Stimulated activated naive CD8-positive, alpha-beta T cell treated with anti-CD3 and anti-CD28 coated beads, Interleukin-15, Interleukin-2, amounts not matched to agents 100 U/mL and 50 U/mL, for 24 hours (primary cell): ENCODE data around the gene KLHL13.
"Not testable (repeated sequence)": the region's sequence is repeated elsewhere in the genome, so short reads cannot be mapped to it uniquely, and the experiment has no call there.

Experiments
- ATAC-seq: fragments of 150-1000 bp; cut with Tn5 transposase; one replicate; pipeline ENCODE4 v1.10.0; 2021
- DNase-seq: peaks from one replicate; pipeline ENCODE4 v3.0.0; 2021

KLHL13 gene

DNA sequence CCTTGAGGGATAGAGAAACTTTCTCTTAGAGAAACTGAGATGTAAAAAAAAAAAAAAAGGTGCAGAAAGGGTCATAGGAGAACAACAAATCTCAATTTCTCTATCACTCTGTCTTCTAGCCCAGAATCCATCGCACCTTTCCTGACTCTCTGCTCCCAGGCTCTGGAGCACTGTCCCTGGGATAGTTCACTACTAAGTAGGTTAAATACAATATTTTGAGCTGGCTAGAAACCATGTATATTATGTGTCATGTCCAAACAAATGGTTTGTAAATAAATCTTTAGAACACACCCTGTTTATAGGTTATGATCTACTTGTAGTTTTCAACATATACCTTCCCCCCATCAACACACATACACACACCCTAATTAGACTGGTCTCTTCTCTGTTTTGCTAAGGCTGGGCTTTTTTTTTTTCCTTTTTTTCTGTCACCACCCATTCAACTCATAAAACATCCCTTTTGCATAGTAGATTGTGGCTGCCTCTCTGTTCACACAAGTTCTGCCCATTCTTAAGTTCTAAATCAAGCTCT lies 124.4 kb downstream of the KLHL13 start:
- ATAC-seq (no peak), DNase-seq (no peak)

DNA sequence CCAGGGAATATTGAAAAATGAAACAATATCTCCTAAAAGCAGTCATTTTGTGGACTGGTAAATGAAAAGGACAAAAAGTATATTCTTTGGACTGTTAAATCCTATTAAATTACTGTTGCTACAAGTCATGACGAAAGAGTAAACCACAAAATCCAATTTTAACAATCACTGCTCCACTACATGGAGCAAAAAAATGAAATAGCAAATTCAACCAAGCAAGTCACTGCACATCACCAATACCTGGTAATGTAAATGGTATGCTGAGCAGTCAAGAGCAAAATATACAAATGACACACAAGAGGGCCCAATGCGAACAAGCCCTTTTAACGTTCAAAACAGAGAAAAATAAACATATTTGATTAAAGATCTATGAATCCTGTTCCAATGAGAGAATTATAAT lies 126.2 kb downstream of the KLHL13 start:
- ATAC-seq (no peak), DNase-seq (no peak)

- DNase-seq (no peak), ATAC-seq (no peak)
Measured at GRCh38 chrX:117989512-117989911, 127.1 kb downstream of the KLHL13 start.

DNA sequence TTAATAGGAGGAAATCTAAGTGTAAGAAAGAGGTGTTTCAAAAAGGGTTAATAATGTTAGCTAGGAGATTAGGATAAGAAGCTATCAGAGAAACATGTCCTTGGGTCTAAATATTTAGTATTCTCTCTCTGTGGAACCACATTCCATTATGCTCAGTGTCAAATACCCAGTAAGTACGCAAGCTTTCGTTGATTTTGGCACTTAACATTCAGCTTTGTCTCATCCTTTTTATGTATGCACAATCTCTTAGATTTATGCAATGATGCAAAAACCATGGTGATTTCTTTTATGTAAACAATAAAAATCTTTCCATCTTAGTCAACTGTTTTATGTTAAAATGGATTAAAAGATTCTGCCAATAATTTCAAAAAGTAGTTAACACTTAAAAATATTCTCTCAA lies 129.2 kb downstream of the KLHL13 start:
- DNase-seq (no peak), ATAC-seq (no peak)

DNA sequence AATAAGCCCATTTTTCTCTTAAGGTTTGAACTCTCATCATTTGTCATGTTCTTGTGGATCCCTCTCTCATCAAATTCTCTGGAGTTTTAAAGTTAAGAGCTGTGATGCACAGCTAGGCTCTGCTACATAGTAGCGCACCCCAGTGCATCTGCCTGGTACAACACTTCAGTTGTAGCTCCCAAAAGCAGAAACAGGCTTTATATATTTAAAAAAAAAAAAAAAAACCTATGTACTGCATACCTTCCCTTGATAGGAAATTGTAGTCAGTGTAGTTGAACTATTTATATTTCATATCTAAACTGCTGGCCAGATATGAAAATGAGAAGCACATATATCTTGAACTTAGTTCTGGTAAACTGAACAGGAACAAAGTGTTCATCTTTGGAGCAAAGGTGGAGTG lies 131.4 kb downstream of the KLHL13 start:
- ATAC-seq (no peak), DNase-seq (no peak)

DNA sequence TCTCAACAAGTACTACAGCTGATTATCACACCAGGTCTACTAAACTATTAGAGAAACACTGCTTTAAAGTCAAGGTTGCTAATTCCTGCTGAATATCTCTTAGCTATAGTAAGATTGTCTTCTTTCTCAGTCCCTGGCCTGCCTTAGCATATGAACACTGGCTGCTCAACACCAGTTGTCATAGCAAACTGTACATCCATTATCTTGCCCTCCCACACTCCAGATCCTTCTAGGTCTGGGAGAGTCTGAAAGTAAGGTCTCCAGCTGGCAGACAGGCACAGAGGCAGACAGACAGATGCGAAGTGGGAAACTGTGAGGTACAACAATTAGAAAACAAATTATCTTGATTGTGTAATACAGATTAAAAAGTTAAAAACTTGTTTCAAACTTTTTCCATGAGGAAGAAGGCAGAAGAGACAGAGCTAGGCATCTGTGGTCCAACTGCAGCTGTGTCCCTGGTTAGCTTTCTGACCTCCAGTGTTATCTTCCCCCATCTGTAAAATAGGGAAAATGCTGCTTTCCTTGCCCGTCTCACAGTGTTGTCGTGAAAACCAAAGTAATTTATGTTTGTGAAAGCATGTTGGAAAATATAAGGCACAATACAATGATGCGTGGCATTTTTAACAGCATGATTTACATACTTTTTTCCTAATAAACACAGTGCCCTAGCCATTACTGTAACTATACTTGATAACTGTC lies 133.8 kb downstream of the KLHL13 start:
- ATAC-seq (no peak), DNase-seq (no peak)

DNA sequence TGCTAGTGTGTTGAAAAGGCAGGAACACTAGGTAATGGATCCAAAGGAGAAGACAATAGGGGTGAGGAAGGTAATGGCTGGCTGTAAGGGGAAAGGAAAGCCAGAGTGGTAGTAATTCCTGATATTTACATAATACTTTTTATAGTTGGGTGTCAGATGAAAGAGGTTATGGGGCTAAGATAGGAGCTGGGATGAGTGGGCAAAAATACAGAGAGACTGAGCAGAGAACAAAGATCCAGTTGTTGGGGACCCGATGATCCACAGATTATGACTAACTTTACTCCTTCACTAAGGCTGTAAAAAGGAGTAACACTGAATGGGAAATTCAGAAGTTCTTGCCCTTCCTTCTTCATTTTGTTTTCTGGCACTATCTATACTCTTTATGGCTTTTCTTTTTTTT lies 138.2 kb downstream of the KLHL13 start:
- DNase-seq (no peak), ATAC-seq (no peak)

DNA sequence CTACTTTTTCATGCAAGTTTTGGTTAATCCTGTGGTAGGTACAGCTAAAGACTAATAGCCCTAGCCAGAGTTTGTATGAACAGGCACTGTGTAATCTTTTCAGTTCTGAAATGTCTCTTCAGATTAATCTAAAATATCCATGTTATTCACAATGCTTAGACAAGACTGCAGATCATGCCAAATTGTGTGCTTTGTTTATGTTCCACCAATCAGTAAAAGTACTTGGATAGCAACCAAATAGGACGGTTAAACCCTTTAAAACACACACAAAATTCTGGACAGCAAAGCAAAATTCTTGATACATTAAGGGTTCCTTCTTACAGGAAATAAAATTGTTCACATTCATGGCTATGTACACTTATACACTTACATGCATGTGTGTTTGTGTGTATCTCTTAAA lies 139.1 kb downstream of the KLHL13 start:
- ATAC-seq (no peak), DNase-seq (no peak)

DNA sequence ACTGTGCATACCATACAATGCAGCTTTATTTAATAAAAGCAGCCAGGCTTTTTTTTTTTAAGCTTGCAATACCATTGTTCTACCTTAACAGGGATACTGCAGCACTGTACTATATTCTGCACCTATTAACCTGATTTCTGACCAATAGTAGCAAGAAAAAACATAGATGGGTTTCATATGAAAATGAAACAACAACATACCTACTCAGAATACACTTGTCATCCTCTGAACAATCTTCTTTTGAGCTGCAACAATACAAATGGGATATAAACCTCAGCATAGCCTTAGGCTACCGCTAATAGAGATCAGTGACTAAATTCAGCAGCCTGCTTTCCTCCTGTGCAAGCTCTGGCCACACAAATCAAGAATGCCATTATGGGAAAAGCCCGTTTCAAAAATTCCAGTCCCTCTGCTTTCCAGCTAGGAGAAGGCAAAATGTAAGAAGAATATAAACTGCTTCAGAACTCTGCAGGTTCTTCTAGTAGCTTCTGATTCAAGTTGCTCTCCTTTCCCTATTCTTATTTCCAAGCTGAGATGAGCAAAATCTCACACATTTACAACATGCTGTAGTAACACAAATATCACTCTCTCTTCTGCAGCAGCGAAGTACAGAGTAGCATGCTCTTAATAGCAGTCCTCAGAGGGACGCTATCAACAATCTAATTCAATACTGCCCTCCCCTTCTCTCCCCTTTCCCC lies 143.4 kb downstream of the KLHL13 start:
- ATAC-seq (no peak), DNase-seq (no peak)

GRCh38 chrX:117972711-117973109 lies 143.9 kb downstream of the KLHL13 start:
- ATAC-seq (no peak), DNase-seq (no peak)

GRCh38 chrX:117969782-117970181 lies 146.8 kb downstream of the KLHL13 start:
- DNase-seq (no peak), ATAC-seq (no peak)

DNA sequence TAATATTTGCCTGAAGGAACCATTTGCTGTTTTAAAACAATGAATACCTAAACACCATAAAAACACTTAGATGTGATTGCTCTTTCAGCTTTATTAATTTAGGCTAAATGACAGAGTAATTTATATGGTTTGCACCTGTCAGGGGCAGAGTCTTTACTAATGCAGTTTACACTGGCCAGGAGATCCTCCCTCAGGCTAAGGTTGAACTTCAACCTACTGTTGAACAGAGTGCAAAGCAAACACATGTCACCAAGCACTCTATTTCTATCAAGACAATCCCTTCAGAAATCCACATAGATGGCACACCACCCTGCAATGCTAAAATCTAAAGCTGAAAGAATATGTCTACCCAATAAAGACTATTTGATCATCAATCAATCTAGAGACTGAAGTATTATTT lies 147.3 kb downstream of the KLHL13 start:
- ATAC-seq = no peak
- DNase-seq = no peak

DNA sequence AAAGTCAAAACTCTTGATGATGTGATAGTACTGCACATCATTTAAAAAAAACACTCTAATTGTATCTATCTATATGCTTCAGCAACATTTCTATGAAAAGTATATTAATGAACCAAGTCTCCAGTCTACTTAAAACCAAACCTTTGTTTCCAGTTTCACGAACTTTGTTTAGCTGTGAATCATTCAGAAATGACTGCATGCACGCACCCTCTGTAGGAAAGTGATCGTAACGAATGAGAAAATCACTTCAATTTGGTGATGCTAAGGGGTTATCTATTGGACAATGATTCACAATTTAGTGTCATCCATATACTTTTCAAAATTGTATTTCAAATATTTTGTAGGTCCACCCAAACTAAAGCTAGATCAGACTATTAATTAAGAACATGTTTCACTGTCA lies 157.6 kb downstream of the KLHL13 start:
- no peak for ATAC-seq
- no peak for DNase-seq

DNA sequence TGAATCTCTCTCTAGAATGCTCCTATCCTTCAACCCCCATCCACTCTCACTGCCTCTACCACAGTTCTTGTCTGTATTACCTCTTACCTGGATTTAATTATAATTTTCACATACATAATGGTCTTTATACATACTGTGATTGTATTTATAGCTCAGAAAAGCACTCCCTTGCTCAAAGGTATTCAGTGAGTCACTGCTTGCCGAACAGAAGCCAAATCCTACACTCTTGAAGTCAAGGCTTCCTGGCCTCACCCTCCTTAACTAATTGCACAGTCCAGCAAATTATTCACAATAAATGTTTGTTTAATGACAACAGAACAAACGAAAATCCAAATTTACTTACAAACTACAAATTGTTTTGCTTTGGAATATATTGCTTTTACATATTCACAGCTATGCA lies 159.5 kb downstream of the KLHL13 start:
- ATAC-seq (no peak), DNase-seq (no peak)

DNA sequence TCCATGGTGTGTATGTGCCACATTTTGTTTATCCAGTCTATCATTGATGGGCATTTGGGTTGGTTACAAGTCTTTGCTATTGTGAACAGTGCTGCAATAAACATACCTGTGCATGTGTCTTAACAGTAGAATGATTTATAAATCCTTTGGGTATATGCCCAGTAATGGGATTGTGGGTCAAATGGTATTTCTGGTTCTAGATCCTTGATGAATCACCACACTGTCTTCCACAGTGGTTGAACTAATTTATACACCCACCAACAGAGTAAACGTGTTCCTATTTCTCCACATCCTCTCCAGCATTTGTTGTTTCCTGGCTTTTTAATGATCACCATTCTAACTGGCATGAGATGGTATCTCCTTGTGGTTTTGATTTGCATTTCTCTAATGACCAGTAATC lies 177.3 kb downstream of the KLHL13 start:
- not testable (repeated sequence) for DNase-seq, ATAC-seq

DNA sequence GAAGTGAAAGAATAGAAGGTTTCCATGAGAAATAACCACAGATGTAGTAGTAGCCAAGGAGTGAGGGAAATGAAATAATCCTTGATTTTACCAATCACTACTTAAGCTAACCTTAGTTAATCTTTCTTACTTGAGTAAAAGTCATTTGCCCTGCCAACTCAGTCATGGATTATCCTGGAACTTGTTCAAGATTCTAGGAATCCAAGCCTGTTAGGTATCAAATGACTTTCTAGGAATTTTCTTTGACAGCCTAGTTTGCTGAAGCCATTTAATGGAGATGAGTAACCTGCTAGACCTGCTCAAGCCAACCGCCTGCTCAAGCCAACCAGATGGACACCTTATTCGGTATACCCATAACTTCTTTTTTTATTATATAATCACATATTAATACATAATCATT lies 180.5 kb downstream of the KLHL13 start:
- ATAC-seq = no peak
- no peak for DNase-seq

DNA sequence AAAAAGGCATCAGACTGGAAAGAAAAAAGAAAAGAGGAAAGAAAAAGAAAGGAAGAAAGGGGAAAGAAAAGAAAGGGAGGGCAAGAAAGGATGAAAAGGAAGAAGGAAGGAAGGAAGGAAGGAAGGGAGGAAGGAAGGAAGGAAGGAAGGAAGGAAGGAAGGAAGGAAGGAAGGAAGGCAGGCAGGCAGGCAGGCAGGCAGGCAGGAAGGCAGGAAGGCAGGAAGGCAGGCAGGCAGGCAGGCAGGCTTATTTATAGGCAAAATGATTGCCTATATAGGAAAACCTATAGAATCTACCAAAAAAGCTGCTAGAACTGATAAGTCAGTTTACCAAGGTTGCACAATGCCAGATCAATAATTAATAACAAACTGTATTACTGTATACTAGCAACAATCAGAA lies 186.5 kb downstream of the KLHL13 start:
- not testable (repeated sequence) for DNase-seq, ATAC-seq

DNA sequence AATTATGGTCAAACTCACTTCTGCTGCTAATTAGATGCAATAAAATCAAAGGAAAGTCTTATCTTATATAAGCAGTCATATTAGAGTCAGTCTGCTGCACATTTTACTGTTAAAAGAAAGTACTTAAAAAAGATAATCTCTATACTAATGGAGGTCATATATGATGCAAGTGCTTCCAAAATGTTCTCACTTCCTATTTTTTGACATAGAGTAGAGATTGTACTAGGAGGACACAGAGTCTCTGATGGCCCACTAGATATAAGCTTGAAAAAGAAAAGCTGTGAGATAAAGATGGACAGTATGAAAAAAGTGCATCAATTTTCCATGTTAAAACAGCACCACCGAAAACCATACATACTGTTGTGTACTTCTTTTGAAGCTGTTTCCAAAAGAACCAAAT lies 196.9 kb downstream of the KLHL13 start:
- DNase-seq (no peak), ATAC-seq (no peak)

GRCh38 chrX:117910216-117910615 lies 206.4 kb downstream of the KLHL13 start:
- no peak for ATAC-seq
- no peak for DNase-seq

DNA sequence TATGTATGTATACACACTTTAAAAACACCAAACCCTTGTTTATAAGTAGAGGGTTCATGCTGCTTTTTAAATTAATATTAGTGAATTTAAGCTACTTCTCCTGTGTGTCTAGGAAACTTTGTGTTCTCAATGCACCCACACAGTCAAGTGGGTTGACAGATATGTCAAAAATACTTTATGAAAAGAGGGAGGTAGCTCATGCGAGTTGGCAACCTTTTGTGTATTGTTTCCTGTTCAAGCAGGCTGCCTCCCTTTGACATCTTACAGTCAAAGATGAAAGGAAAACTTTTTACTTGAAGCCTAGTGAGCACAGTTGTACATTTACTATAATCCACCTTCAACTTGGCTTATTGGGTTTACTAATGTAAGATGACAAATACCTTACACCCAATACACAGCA lies 218.4 kb downstream of the KLHL13 start:
- DNase-seq (no peak), ATAC-seq (no peak)

DNA sequence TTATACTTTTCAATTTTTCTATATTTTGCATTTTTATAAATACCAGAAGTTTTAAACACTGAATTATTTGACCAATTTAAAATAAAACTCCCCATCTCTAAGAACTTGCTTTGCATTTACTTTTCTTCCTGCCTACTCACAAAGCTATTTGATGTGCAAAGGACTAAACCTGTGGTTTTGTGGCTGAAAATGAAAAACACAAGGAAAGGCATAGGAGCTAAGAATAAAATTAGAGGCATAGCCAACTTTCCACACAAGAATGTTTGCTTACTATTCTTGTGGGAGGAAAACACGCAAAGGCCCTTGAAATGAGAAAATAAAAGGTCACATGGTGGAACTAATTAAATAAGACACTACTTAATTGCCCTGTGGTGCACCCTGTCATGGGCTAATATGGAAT lies 221.2 kb downstream of the KLHL13 start:
- no peak for ATAC-seq
- DNase-seq = no peak

DNA sequence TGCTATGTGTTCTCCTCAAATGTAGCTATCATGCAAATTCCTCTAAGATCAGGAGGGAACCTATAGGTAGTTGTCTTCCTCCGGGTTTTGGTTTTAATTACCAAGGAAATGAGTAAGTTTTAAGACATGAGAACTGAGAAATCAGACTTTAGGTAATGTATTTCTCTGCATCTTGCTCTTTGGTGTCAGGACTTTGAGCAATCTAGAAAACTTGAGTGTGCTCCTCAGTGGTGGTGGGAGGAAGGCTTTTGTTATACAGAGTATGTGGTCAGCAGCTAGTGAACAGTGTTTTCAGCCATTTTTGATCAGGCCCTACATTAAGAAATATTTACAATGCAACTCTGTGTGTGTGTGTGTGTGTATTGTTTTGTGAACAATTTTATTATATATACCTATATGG lies 224.1 kb downstream of the KLHL13 start:
- DNase-seq = no peak
- ATAC-seq = peak; percentile 43

DNA sequence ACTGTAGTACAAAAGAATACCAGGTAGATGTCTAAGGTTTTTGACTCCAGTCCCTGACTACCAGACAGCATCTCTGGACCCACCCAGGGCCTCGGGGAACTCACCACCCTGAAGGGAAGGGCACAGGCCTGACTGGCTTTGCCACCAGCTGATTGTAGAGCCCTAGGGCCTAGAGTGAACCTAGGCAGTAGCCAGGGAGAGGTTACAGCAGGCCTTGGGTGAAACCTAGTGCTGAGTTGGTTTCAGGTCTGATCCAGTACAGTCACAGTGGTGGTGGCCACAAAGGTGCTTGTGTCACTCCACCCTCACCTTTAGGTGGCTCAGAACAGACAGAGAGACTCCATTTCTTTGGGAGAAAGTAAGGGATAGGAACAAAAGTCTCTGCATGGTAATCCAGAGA lies 244.8 kb downstream of the KLHL13 start:
- DNase-seq (no peak), ATAC-seq (no peak)

DNA sequence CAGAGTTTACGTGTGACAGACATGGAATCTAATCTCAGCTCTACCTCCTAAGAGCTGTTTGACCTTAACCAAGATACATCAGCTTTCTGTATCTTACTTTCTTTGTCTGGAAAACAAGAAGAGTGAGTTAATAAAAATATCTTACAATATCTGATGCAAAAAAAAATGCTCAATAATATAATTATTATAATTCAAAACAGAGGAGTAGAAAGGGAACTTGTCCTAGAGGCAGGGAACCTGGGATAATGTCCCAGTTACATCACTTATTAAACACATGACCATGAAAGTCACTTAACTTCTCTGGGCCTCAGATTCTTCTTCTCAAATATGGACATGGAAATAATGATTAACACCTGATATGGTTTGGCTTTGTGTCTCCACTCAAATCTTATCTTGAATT lies 256.1 kb downstream of the KLHL13 start:
- no peak for DNase-seq

More for the DNA sequence above, 256.1 kb downstream of the KLHL13 start:
- ATAC-seq = no peak
